ENCODE data around the gene DGKI. TPM values are rescaled to one million over a fixed set of nuclear protein-coding genes. Genes with fewer than 3 reads are reported as not detected.

DGKI gene
- total RNA-seq, 3 donors from 2014 or later (not counting 1 experiment from before 2014, with no cell fraction given), result 0.53 TPM; not detected in 2

GRCh38 chr7:137772316-137772715 is 74.5 kb downstream of the DGKI start:
- Histone ChIP-seq H3K9me3 (ENCODE audit: control insufficient read depth, insufficient read depth, low read length) (no peaks in the 10 kb centered on the region), H3K36me3 (ENCODE audit: control insufficient read depth, insufficient read depth, low read length) (no peaks in the 10 kb centered on the region), H3K4me3 (ENCODE audit: low read length) (no peak overlapping the region), H3K27ac (ENCODE audit: low read length) (no peak overlapping the region), H3K4me1 (ENCODE audit: control insufficient read depth, insufficient read depth, low read length) (no peaks in the 10 kb centered on the region), H3K27me3 (ENCODE audit: control insufficient read depth, insufficient read depth, low read length) (no peaks in the 10 kb centered on the region)
- WGBS (ENCODE audit: insufficient coverage), result 94% methylated on average over 2 of the region's 3 CpGs
- Mint-ChIP-seq H3K4me1 (no peaks in the 10 kb centered on the region), H3K27me3 (ENCODE audit: low read depth in 2 of 2) (peaks cover 0 to 4% of the 10 kb centered on the region in 2 donors), H3K36me3 (no peaks in the 10 kb centered on the region), H3K9me3 (peaks cover 0 to 3% of the 10 kb centered on the region in 2 donors), H3K4me3 (no peak overlapping the region), H3K27ac (no peak overlapping the region)
- intact Hi-C loops (cut with micrococcal nuclease), result no loop called here
- ATAC-seq, result no peak
- no peak for DNase-seq
- TF ChIP-seq, protein P1, sequence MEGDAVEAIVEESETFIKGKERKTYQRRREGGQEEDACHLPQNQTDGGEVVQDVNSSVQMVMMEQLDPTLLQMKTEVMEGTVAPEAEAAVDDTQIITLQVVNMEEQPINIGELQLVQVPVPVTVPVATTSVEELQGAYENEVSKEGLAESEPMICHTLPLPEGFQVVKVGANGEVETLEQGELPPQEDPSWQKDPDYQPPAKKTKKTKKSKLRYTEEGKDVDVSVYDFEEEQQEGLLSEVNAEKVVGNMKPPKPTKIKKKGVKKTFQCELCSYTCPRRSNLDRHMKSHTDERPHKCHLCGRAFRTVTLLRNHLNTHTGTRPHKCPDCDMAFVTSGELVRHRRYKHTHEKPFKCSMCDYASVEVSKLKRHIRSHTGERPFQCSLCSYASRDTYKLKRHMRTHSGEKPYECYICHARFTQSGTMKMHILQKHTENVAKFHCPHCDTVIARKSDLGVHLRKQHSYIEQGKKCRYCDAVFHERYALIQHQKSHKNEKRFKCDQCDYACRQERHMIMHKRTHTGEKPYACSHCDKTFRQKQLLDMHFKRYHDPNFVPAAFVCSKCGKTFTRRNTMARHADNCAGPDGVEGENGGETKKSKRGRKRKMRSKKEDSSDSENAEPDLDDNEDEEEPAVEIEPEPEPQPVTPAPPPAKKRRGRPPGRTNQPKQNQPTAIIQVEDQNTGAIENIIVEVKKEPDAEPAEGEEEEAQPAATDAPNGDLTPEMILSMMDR (IDR thresholded peaks at IDR 0.05), result no peak

GRCh38 chr7:137771679-137772078 is 75.1 kb downstream of the DGKI start:
- no peak for ATAC-seq
- peaks cover 0 to 4% of the 10 kb centered on the region in 2 donors for H3K9me3 Mint-ChIP-seq
- peaks cover 0 to 4% of the 10 kb centered on the region in 2 donors for H3K27me3 Mint-ChIP-seq (ENCODE audit: low read depth in 2 of 2)

DNA sequence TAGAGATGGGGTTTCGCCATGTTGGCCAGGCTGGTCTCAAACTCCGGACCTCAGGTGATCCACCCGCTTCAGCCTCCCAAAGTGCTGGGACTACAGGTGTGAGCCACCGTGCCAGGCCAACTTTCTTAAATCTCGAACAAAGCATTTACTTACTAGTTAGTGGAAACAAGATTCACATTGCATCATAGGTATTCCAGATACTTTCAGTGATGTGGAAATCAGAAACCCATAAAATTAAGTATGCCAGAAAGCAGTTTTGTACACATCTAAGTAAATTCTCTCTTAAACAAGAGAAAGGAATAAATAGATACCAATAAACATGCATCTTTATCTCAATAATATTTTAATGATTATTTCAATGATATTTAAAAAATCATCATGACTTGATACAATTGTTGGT is 75.5 kb downstream of the DGKI start:
- DNase-seq, result no peak
- Histone ChIP-seq H3K27me3 (ENCODE audit: control insufficient read depth, insufficient read depth, low read length) (no peaks in the 10 kb centered on the region), H3K4me1 (ENCODE audit: control insufficient read depth, insufficient read depth, low read length) (no peaks in the 10 kb centered on the region), H3K36me3 (ENCODE audit: control insufficient read depth, insufficient read depth, low read length) (no peaks in the 10 kb centered on the region), H3K27ac (ENCODE audit: low read length) (no peak overlapping the region), H3K9me3 (ENCODE audit: control insufficient read depth, insufficient read depth, low read length) (no peaks in the 10 kb centered on the region), H3K4me3 (ENCODE audit: low read length) (no peak overlapping the region)
- no peaks in the 10 kb centered on the region for H3K27me3 Mint-ChIP-seq (ENCODE audit: low read depth in 2 of 2)
- no peak overlapping the region for H3K4me3 Mint-ChIP-seq
- intact Hi-C loops (cut with micrococcal nuclease), result no loop called here
- peaks cover 0 to 2% of the 10 kb centered on the region in 2 donors for H3K9me3 Mint-ChIP-seq
- WGBS (ENCODE audit: insufficient coverage), result 96% methylated on average over 5 of the region's 5 CpGs
- ATAC-seq, result no peak
- H3K36me3 Mint-ChIP-seq, result no peaks in the 10 kb centered on the region
- TF ChIP-seq, protein P1 (IDR thresholded peaks at IDR 0.05), result no peak
- H3K4me1 Mint-ChIP-seq, result no peaks in the 10 kb centered on the region
- H3K27ac Mint-ChIP-seq, result no peak overlapping the region

More at GRCh38 chr7:137771679-137772078, 75.1 kb downstream of the DGKI start:
- Mint-ChIP-seq H3K4me3 (no peak overlapping the region), H3K4me1 (no peaks in the 10 kb centered on the region), H3K27ac (no peak overlapping the region), H3K36me3 (no peaks in the 10 kb centered on the region)
- no peak overlapping the region for H3K4me3 ChIP-seq (ENCODE audit: low read length)
- no peaks in the 10 kb centered on the region for H3K27me3 ChIP-seq (ENCODE audit: control insufficient read depth, insufficient read depth, low read length)
- intact Hi-C loops (cut with micrococcal nuclease), result no loop called here
- WGBS (ENCODE audit: insufficient coverage), result 80% methylated on average over 7 of the region's 7 CpGs
- H3K9me3 ChIP-seq (ENCODE audit: control insufficient read depth, insufficient read depth, low read length), result no peaks in the 10 kb centered on the region
- no peak for DNase-seq
- TF ChIP-seq, protein P1 (IDR thresholded peaks at IDR 0.05), result no peak
- no peaks in the 10 kb centered on the region for H3K36me3 ChIP-seq (ENCODE audit: control insufficient read depth, insufficient read depth, low read length)
- no peak overlapping the region for H3K27ac ChIP-seq (ENCODE audit: low read length)
- no peaks in the 10 kb centered on the region for H3K4me1 ChIP-seq (ENCODE audit: control insufficient read depth, insufficient read depth, low read length)

GRCh38 chr7:137768366-137768765 is 78.4 kb downstream of the DGKI start:
- no peak overlapping the region for H3K4me3 ChIP-seq (ENCODE audit: low read length)
- Mint-ChIP-seq H3K27ac (no peak overlapping the region), H3K4me1 (no peaks in the 10 kb centered on the region), H3K36me3 (no peaks in the 10 kb centered on the region), H3K27me3 (ENCODE audit: low read depth in 2 of 2) (no peaks in the 10 kb centered on the region), H3K4me3 (no peak overlapping the region), H3K9me3 (peaks cover 0 to 2% of the 10 kb centered on the region in 2 donors)
- H3K27me3 ChIP-seq (ENCODE audit: control insufficient read depth, insufficient read depth, low read length), result no peaks in the 10 kb centered on the region
- H3K9me3 ChIP-seq (ENCODE audit: control insufficient read depth, insufficient read depth, low read length), result no peaks in the 10 kb centered on the region
- no peak for ATAC-seq
- TF ChIP-seq, protein P1 (IDR thresholded peaks at IDR 0.05), result no peak
- no peaks in the 10 kb centered on the region for H3K36me3 ChIP-seq (ENCODE audit: control insufficient read depth, insufficient read depth, low read length)
- 89% methylated on average over 6 of the region's 6 CpGs for WGBS (ENCODE audit: insufficient coverage)
- no peak overlapping the region for H3K27ac ChIP-seq (ENCODE audit: low read length)
- intact Hi-C loops (cut with micrococcal nuclease), result no loop called here
- DNase-seq, result no peak
- no peaks in the 10 kb centered on the region for H3K4me1 ChIP-seq (ENCODE audit: control insufficient read depth, insufficient read depth, low read length)

All from natural killer cell (primary cell).